ENCODE measurements around the gene PRTFDC1. TPM values are rescaled to one million over a fixed set of nuclear protein-coding genes. Genes with fewer than 3 reads are reported as not detected.

Gene PRTFDC1
- total RNA-seq, 1 donor from 2014 or later = 9.1 TPM

DNA sequence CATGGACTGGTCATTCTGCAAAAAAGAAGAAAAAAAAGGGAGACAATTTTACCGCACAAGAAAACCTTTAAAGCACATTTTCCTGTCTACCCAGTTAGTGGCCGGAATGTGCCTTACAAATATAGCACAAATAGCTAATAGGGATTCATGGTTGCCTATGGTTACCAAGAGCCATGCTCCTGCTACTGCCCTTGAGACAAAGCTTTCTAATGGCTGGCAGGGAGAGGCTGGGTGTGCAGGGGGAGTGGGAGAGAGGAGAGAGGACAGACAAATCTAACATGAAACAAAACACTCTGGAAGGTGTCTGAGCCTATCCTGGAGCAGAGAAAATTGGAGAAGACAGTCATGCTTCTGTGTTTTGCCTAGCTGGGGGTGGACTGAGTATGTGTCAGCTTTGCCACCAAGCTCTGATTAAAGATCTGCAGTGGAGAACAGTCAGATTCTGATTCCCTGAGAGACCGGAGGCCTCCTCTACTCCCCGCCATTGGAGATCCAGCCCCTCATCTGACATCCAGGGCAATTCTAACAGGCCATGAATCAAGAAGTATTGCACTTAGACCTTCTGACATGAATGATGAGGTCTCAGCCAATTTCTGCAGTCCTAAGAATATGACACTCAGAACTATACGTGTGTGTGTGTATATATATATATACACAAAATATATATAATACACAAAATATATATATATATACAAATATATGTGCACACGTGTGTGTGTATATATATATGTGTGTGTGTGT is 80.2 kb downstream of the PRTFDC1 start:
- DNase-seq (ENCODE audit: low read depth) (peak; percentile 60), FAIRE-seq (peak; percentile 65)
- Histone ChIP-seq H3K27me3 (ENCODE audit: insufficient read depth, low read length) (no peaks in the 10 kb centered on the region), H3K4me3 (ENCODE audit: insufficient read depth, low read depth, low read length) (no peak overlapping the region), H3K9ac (ENCODE audit: low read length) (peak overlapping the region; percentile 26), H4K20me1 (ENCODE audit: insufficient read depth, low read length) (no peaks in the 10 kb centered on the region), H3K79me2 (ENCODE audit: insufficient read depth, low read length) (no peaks in the 10 kb centered on the region), H3K4me1 (ENCODE audit: insufficient read depth, low read length) (peaks cover 32% of the 10 kb centered on the region), H2AFZ (ENCODE audit: low read depth, low read length) (peak overlapping the region; percentile 13), H3K9me3 (ENCODE audit: insufficient read depth, low read depth, low read length) (no peaks in the 10 kb centered on the region), H3K36me3 (ENCODE audit: insufficient read depth, low read length) (no peaks in the 10 kb centered on the region), H3K27ac (ENCODE audit: low read depth, low read length) (no peak overlapping the region), H3K4me2 (ENCODE audit: low read length) (peak overlapping the region; percentile 46)
- TF ChIP-seq CTCF (IDR thresholded peaks at IDR 0.05; ENCODE audit: insufficient read depth, low read depth, low read length) = no peak
- TF ChIP-seq EZH2 (IDR thresholded peaks at IDR 0.05; ENCODE audit: insufficient read depth, low read length) = no peak
- peaks cover 26% of the 10 kb centered on the region for H3K4me1 Mint-ChIP-seq (ENCODE audit: low read depth, unreplicated experiment)
- no peaks in the 10 kb centered on the region for H3K36me3 Mint-ChIP-seq (ENCODE audit: low read depth, unreplicated experiment)
- H3K27me3 Mint-ChIP-seq (ENCODE audit: low read depth, unreplicated experiment) = no peaks in the 10 kb centered on the region
- H3K9me3 Mint-ChIP-seq (ENCODE audit: unreplicated experiment) = peaks cover 3% of the 10 kb centered on the region
- no peak overlapping the region for H3K4me3 Mint-ChIP-seq (ENCODE audit: unreplicated experiment)
- peak overlapping the region; percentile 98 for H3K27ac Mint-ChIP-seq (ENCODE audit: unreplicated experiment)

DNA sequence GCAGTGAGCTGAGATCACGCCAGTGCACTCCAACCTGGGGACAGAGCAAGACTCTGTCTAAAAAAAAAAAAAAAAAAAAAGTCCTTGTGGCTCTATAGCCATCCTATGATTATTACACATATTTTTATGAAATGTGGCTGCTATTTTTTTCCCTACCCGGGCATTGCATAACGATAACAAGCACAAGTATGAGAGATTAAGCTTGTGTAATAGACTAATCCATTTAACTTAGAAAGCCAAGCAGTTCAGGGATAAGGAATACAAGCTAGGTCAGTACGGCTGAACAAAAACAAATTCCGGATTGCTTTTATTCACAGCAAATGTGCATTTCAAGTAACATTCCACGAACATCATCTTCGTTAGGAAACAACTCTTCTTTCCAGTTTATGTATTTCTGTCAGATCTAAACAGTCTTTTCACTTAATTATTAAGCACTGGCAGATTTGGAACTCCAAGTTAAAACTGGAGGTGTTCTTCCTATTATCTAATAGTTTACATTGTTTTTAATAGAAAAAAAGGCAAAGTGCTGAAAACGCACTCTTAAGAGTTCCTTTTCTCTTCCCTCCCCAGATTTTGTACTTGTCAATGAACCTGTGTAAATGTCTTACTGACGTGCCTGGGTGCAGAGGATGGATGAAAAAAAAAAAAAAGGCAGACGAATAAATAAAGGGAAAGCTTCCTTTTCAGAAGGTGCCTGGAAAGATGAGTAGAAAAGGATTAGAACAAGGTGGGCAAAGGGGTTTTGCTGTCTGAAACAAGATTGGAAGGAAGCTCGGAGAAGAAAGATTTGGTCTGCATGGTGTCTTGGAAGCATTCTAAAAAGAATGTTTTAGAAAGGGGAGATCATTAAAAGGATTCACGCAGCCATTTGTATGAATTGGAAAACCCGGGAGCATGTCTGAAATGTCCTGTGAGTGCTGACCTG is 81.1 kb downstream of the PRTFDC1 start:
- peaks cover 3% of the 10 kb centered on the region for H3K9me3 Mint-ChIP-seq (ENCODE audit: unreplicated experiment)
- DNase-seq (ENCODE audit: low read depth) = no peak

More for the DNA sequence above, 81.1 kb downstream of the PRTFDC1 start:
- Histone ChIP-seq H3K36me3 (ENCODE audit: insufficient read depth, low read length) (no peaks in the 10 kb centered on the region), H3K79me2 (ENCODE audit: insufficient read depth, low read length) (no peaks in the 10 kb centered on the region), H3K9me3 (ENCODE audit: insufficient read depth, low read depth, low read length) (no peaks in the 10 kb centered on the region), H3K27me3 (ENCODE audit: insufficient read depth, low read length) (no peaks in the 10 kb centered on the region), H3K4me1 (ENCODE audit: insufficient read depth, low read length) (peaks cover 40% of the 10 kb centered on the region), H4K20me1 (ENCODE audit: insufficient read depth, low read length) (no peaks in the 10 kb centered on the region), H2AFZ (ENCODE audit: low read depth, low read length) (peak overlapping the region; percentile 13), H3K4me3 (ENCODE audit: insufficient read depth, low read depth, low read length) (no peak overlapping the region), H3K9ac (ENCODE audit: low read length) (peak overlapping the region; percentile 26), H3K27ac (ENCODE audit: low read depth, low read length) (no peak overlapping the region), H3K4me2 (ENCODE audit: low read length) (peak overlapping the region; percentile 46)
- TF ChIP-seq EZH2 (IDR thresholded peaks at IDR 0.05; ENCODE audit: insufficient read depth, low read length) (no peak), CTCF (IDR thresholded peaks at IDR 0.05; ENCODE audit: insufficient read depth, low read depth, low read length) (no peak)
- Mint-ChIP-seq H3K27me3 (ENCODE audit: low read depth, unreplicated experiment) (no peaks in the 10 kb centered on the region), H3K36me3 (ENCODE audit: low read depth, unreplicated experiment) (no peaks in the 10 kb centered on the region), H3K27ac (ENCODE audit: unreplicated experiment) (peak overlapping the region; percentile 98), H3K4me1 (ENCODE audit: low read depth, unreplicated experiment) (peaks cover 35% of the 10 kb centered on the region), H3K4me3 (ENCODE audit: unreplicated experiment) (no peak overlapping the region)
- FAIRE-seq = no peak
